Activated naive CD8-positive, alpha-beta T cell treated with anti-CD3 and anti-CD28 coated beads for 36 hours (primary cell): ENCODE data around the gene LINGO1. TPM values are rescaled to one million over a fixed set of nuclear protein-coding genes. Genes with fewer than 3 reads are reported as not detected.

ENCODE experiments used
- DNase-seq: peaks from one replicate; pipeline ENCODE4 v3.0.0; 2021
- H3K27ac Mint-ChIP-seq: one replicate; pipeline ENCODE4 v1.8.0; 2022; ENCODE audit warnings: mild to moderate bottlenecking, moderate library complexity, mixed read lengths
- H3K27me3 Mint-ChIP-seq: one replicate; pipeline ENCODE4 v1.8.0; 2022; ENCODE audit warnings: mild to moderate bottlenecking, mixed read lengths
- H3K36me3 Mint-ChIP-seq: one replicate; pipeline ENCODE4 v1.8.0; 2021; ENCODE audit warnings: mild to moderate bottlenecking, mixed read lengths
- H3K4me1 Mint-ChIP-seq: one replicate; pipeline ENCODE4 v1.8.0; 2021; ENCODE audit warnings: mixed read lengths
- H3K4me3 Mint-ChIP-seq: one replicate; pipeline ENCODE4 v1.8.0; 2022; ENCODE audit warnings: mild to moderate bottlenecking, moderate library complexity, mixed read lengths
- H3K9me3 Mint-ChIP-seq: one replicate; pipeline ENCODE4 v1.8.0; 2022; ENCODE audit warnings: mixed read lengths
- total RNA-seq, 2 experiments: library from RNA; stranded (reverse); gene quantifications; one replicate each; pipeline ENCODE4 v1.2.3, GENCODE V29; 2021

Gene LINGO1
- total RNA-seq, 2 experiments from 2014 or later, result not detected

GRCh38 chr15:77571741-77572140 is 61.0 kb downstream of the LINGO1 start:
- H3K4me1 Mint-ChIP-seq, result peaks cover 2% of the 10 kb centered on the region

DNA sequence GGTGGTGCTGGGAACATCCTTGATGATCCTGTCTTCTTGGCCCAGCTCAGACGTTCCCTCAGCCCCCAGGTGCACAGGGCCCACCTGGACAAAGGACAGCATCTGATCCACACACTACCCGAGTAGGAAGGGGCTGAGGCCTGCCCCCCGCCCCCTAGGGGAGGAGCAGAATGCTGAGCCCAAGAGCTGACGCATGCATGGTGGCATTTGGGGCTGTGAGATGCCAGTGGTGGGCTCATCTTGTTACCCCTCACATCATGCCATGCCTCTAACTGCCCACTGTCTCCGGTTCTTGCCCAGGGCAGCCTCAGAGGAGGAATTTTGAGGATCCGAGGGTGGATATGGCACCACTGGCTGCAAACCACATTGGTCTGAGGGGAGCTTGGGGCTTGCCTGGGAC is 61.5 kb downstream of the LINGO1 start:
- Mint-ChIP-seq H3K27ac (no peak overlapping the region), H3K36me3 (no peaks in the 10 kb centered on the region), H3K4me1 (peaks cover 2% of the 10 kb centered on the region), H3K9me3 (no peaks in the 10 kb centered on the region), H3K4me3 (no peak overlapping the region), H3K27me3 (no peaks in the 10 kb centered on the region)
- DNase-seq, result no peak

More at GRCh38 chr15:77571741-77572140, 61.0 kb downstream of the LINGO1 start:
- Mint-ChIP-seq H3K9me3 (no peaks in the 10 kb centered on the region), H3K4me3 (no peak overlapping the region), H3K36me3 (no peaks in the 10 kb centered on the region), H3K27me3 (no peaks in the 10 kb centered on the region), H3K27ac (no peak overlapping the region)
- DNase-seq, result no peak

DNA sequence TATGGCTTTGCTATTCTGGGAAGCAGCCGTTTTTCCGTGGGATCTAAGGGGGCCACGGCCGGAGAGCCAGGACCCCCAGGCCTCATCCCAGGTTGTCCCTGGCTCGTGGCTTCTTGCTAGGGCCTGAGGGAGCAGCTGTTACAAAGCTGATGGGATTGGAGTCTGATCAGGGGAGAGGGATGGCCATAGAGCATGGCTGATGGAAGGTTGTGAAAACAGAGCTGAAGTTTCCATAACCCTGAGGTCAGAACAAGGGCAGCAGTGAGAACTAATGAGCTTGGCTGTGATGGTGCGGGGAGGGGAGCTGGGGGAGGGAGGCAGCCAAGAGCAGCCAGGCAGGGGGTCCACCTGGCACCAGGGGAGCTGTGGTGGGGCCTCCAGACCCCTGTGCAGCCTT is 63.0 kb downstream of the LINGO1 start:
- H3K4me1 Mint-ChIP-seq, result peaks cover 2% of the 10 kb centered on the region
- no peak overlapping the region for H3K27ac Mint-ChIP-seq
- H3K36me3 Mint-ChIP-seq, result no peaks in the 10 kb centered on the region
- DNase-seq, result no peak
- no peaks in the 10 kb centered on the region for H3K9me3 Mint-ChIP-seq
- no peaks in the 10 kb centered on the region for H3K27me3 Mint-ChIP-seq
- H3K4me3 Mint-ChIP-seq, result no peak overlapping the region

- Mint-ChIP-seq H3K27ac (no peak overlapping the region), H3K9me3 (no peaks in the 10 kb centered on the region), H3K4me3 (no peak overlapping the region), H3K4me1 (peaks cover 2% of the 10 kb centered on the region), H3K36me3 (no peaks in the 10 kb centered on the region), H3K27me3 (no peaks in the 10 kb centered on the region)
- DNase-seq, result no peak
Observed at GRCh38 chr15:77568973-77569728, 63.6 kb downstream of the LINGO1 start.

GRCh38 chr15:77568014-77568972 is 64.4 kb downstream of the LINGO1 start:
- Mint-ChIP-seq H3K4me1 (peaks cover 2% of the 10 kb centered on the region), H3K27me3 (no peaks in the 10 kb centered on the region), H3K9me3 (no peaks in the 10 kb centered on the region), H3K27ac (no peak overlapping the region), H3K36me3 (no peaks in the 10 kb centered on the region), H3K4me3 (no peak overlapping the region)
- no peak for DNase-seq

GRCh38 chr15:77567202-77567601 is 65.5 kb downstream of the LINGO1 start:
- DNase-seq, result no peak
- H3K27me3 Mint-ChIP-seq, result no peaks in the 10 kb centered on the region
- H3K9me3 Mint-ChIP-seq, result no peaks in the 10 kb centered on the region
- H3K4me1 Mint-ChIP-seq, result peaks cover 2% of the 10 kb centered on the region
- no peaks in the 10 kb centered on the region for H3K36me3 Mint-ChIP-seq
- H3K4me3 Mint-ChIP-seq, result no peak overlapping the region
- no peak overlapping the region for H3K27ac Mint-ChIP-seq

- Mint-ChIP-seq H3K4me3 (no peak overlapping the region), H3K4me1 (peaks cover 2% of the 10 kb centered on the region), H3K36me3 (no peaks in the 10 kb centered on the region), H3K27me3 (peaks cover 5% of the 10 kb centered on the region), H3K27ac (no peak overlapping the region), H3K9me3 (no peaks in the 10 kb centered on the region)
- no peak for DNase-seq
Observed at GRCh38 chr15:77566092-77566491, 66.6 kb downstream of the LINGO1 start.

DNA sequence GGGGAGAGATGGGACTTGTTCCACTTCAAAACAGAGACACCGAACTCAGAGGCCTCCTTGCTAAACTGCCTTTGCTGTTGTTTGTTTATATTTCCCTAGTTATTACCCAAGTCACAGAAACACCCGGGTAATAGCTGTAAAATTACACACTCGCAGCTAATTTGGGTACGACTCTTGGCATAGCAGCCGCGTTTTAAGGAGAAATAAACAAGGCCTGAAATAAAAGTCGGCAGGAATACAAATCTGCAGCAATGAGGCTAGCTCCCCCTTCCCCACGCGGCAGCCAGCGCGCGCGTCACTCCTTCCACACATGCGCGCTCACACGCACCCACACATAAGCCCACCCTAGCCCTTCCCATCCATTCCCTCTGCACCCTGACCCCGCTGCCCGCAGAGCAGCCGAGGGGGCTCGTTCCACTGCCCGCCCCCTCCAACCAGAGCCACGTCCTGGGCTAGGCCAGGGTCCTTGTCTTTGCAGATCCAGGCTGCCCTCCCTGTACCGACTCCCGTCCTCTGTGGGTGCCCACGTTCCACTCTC is 67.3 kb downstream of the LINGO1 start:
- Mint-ChIP-seq H3K36me3 (no peaks in the 10 kb centered on the region), H3K9me3 (no peaks in the 10 kb centered on the region), H3K4me1 (peaks cover 2% of the 10 kb centered on the region), H3K27ac (no peak overlapping the region), H3K27me3 (peaks cover 7% of the 10 kb centered on the region), H3K4me3 (no peak overlapping the region)
- DNase-seq, result no peak

DNA sequence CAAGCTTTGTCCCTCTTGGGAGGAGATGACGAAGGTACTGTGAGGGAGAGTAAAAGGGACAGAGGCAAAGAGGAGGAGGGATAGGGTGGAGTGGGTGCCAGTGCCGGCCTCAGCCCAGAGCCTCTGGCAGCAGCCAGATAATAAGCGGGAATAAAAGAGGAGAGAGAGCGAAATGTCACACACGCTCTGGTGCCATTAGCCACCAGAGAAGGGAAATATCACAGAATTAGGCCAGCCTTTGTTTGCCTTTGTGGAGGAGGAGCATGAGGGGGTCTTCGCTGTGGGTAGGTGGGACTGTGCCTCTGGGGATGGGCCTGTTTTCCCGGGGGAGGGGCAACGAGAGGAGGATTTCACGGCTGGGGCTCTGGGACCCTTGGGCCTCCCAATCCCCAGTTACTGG is 67.8 kb downstream of the LINGO1 start:
- Mint-ChIP-seq H3K27ac (no peak overlapping the region), H3K36me3 (no peaks in the 10 kb centered on the region), H3K9me3 (no peaks in the 10 kb centered on the region), H3K27me3 (peaks cover 7% of the 10 kb centered on the region), H3K4me3 (no peak overlapping the region), H3K4me1 (peaks cover 2% of the 10 kb centered on the region)
- DNase-seq, result no peak

- H3K4me3 Mint-ChIP-seq, result no peak overlapping the region
- H3K9me3 Mint-ChIP-seq, result no peaks in the 10 kb centered on the region
- DNase-seq, result no peak
- no peaks in the 10 kb centered on the region for H3K36me3 Mint-ChIP-seq
- H3K4me1 Mint-ChIP-seq, result no peaks in the 10 kb centered on the region
- H3K27me3 Mint-ChIP-seq, result peaks cover 7% of the 10 kb centered on the region
- no peak overlapping the region for H3K27ac Mint-ChIP-seq
Observed at GRCh38 chr15:77564341-77564740, 68.4 kb downstream of the LINGO1 start.

DNA sequence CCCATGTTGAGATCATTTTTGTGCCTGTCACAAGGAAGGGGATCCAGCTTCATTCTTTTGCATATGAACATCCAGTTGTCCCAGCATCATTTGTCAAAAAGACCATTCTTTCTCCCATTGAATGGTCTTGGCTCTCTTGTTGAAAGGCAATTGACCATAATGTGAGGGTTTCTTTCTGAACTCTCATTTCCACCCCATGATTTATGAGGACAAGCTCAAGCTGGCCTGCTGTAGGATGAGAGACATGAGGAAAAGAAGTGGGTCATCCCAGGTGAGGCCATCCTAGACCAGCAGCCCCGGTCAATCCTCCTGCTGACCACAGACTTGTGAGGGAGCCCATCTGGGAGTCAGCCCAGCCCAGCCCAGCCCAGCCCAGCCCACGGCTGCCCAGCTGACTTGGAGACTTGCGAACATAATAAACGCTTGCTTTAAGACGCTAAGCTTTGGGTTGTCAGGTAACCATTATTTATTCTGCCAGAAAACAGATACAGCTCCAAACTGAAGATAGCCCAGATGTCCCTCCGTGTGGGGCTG is 69.0 kb downstream of the LINGO1 start:
- no peaks in the 10 kb centered on the region for H3K4me1 Mint-ChIP-seq
- H3K27ac Mint-ChIP-seq, result no peak overlapping the region
- no peak overlapping the region for H3K4me3 Mint-ChIP-seq
- no peaks in the 10 kb centered on the region for H3K36me3 Mint-ChIP-seq
- H3K9me3 Mint-ChIP-seq, result no peaks in the 10 kb centered on the region
- DNase-seq, result no peak
- H3K27me3 Mint-ChIP-seq, result peaks cover 12% of the 10 kb centered on the region

Other genes starting within 250 kb of the LINGO1 start
- 10 to 100 TPM; 33.2 to 33.5 TPM for gene PEAK1, start 212.8 kb downstream of the LINGO1 start, total RNA-seq
- gene HMG20A, start 212.0 kb downstream of the LINGO1 start, total RNA-seq, result 10 to 100 TPM; 41.2 to 47.1 TPM